GM21717 (cell line): ENCODE results near the gene FLNC.
A peak's percentile ranks its signal among the peaks of the same experiment; 100 is the strongest.

ENCODE experiments used
- ATAC-seq: cut with Tn5 transposase; IDR thresholded peaks from one replicate; pipeline ENCODE4 v1.9.1; 2021; ENCODE audit warnings: mild to moderate bottlenecking, moderate library complexity; ENCODE audit not compliant: unreplicated experiment

Gene FLNC

DNA sequence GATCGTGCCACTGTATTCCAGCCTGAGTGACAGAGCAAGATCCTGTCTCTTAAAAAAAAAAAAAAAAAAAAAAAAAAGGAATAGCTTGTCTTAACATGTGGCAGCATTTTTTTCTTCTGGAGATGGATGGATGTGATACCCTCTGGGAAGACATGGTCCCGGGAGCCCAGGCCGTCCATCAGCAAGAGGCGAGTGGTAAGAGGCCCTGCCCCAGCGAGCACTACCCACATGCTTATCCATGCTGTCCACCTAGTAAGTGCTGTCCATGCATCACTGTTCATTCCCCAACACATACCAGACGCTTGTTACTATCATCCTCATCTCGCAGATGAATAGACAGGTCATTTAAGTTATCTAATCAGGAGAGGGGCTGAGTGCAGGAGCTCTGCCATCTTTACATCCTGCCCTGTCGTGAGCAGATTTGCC is 45.3 kb downstream of the FLNC start:
- ATAC-seq: no peak

DNA sequence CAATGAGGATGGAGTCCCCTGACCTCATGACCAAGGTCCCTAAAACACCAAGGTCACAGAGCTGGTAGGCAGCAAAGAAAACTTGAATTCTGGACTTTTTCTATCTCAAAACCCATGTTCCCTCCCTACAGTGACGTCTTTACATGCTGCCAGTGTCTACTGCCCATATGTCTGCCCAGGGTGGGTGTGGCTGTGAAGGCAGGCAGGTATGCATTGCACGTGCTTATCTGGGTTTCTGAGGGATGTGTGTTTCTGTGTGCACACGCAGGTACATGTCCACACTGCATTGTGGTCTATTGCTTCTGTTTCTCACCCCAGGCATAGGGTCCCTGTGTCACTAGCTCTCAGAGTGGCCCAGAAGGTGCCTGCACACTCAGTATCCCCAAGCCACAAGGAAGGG is 45.9 kb downstream of the FLNC start:
- ATAC-seq: no peak

DNA sequence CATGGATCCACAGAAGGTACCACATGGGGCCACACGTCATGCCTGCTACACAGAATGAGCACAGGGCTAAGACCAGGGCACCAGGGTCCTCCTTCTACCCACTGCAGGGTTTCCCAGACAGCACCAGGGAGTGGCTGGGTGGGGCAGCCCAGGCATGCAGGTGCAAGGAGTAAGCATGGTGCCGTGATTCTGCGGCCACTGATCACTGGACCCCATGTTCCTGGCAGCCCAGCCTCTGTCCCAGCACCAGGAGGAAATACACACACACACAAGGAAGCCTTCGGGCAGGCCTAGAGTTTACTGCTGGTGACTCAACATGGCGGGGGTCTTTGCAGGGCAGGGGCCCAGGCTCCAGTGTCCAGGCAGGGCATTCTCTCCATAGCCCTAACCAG is 46.4 kb downstream of the FLNC start:
- ATAC-seq: no peak

DNA sequence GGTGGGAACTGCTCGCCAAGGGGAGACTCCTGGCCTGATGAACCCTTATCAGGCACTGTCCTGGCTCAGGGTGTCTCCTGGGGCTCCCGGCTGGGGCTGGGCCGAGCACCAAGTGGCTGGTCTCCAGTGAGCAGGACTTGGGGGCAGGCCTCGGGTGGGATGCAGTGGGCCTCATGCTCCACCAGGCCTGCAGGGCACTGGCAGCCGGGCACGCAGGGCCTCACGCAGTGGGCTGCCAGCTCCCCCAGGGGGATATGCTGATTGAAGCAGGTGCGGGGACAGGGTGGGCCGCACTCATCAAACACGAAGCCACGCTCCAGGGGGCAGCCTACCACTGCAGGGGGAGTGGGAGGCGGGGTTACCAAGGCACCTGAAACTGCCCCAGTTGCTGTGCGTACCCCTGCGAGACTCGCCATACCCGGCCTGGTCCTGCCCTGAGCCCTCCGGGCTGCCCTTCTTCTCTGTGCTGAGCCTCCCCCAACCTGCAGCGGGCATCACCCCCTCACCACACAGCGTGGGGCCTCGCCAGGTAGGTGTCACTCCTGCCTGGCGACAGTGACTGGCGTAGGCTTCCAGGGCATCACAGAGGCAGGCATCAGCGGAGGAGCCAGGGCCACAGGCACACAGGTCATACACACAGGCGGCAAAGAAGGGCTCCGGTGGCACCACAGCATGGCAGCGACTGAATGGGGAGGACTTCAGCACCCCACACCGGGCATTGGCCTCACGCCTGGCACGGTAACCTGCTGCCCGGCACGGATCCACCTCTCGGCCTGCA is 47.0 kb downstream of the FLNC start:
- ATAC-seq: no peak

DNA sequence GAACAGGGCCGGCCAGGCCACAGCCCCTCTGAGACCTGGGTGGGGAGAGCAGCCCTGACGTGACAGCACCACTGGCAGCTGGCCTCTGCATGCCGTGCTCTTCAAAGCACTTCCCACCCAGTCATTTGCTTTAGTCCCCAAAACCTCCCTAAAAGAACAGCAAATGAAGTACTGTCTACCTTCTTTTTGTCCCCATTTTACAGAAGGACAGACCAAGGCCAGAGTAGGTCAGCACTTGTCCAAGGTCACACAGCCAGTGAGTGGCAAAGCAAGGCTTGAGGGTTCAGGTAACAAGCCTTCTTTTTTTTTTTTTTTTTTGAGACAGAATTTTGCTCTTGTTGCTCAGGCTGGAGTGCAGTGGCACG is 47.5 kb downstream of the FLNC start:
- no peak for ATAC-seq

DNA sequence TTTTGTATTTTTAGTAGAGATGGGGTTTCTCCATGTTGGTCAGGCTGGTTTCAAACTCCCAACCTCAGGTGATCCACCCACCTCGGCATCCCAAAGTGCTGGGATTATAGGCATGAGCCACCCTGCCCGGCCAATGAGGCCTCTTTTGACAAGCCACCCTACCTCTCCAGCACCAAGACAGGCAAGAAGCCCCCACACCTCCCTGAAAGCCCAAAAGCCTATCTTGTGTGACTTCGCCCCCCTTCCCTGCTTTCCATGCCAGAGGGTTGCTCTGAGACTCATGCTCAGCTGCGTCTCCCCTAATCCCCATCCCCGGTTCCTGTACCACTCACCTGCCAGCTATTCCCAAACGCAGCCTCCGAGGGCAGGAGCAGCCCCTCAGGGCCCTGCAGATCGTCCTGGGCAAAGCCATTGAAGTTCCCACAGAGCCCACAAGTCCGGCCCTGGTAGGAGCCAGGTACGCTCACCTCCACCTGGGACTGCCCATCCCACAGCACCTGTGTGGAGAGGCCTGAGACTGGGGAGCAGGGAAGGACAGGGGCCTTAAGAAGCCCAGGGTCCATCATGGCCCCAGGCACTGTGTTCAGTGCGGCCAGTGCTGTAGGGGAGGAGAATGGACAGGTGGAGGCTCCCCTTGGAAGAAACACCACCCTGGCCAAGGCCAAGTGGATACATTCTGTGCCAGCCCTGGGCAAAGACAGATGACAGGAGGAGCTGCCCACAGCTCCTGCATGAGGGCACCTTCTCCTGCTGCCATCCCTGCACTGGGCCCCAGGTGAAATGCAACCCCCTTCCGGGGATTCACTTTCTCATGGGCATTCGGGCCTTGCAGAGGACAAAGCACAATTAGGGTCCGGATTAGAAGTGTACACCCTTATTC is 48.3 kb downstream of the FLNC start:
- no peak for ATAC-seq

DNA sequence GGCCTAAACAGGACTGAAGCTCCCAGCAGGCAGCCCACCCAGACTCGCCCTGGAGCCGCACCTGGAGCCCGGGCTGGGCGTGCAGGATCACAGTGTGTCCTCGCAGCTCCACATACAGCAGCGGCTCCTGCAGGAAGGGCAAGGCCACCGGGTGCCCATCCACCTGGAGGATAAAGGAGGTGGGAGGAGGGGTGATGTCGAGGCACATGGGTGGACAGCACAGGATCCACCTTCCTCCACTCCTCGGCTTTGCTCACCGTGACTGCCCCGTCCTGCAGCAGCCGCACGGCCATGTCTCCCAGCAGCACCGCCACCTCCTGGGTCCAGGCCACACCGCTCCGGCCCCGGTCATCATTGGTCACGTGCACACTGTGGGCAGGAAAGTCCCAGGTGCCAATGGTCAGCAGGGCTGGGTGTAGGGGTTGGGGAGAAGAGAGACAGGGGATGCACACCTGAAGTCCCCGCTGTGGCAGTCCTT is 49.3 kb downstream of the FLNC start:
- ATAC-seq: no peak

DNA sequence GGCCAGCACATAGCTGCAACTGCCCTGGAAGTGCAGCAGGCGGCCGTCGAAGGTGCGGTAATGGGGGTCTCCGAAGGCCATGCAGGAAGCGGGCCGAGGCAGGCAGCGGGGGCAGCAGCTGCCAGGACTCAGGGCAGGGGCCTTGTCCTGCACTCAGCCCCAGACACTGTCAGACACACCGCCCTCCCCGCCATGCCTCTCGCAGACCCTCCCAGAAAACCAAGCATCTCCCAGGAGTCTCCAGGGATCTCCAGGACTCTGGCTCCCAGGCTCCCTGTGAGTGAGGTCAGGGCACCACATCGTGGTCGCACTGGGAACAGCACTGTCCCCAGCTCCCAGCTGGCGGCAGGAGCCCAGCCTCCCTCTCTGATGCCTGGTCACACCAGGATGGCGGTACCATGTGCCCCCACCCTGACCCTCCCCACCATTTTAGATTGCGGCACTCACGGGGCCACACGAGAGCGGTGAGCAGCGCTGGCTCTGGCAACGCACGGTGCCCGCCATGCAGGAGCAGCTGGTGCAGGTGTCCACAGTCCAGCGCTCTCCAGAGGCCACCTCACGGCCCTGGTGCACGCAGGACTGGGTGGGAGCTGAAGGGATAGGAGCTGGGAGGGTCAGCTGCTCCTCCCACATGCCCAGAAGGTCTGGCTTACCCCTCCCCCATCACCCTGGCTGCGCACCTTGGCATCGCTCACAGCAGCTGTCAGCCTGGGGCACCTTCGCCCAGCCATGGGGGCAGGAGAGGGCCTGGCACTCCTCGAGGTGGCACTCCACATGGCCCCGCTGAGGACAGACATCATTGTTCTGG is 49.9 kb downstream of the FLNC start:
- ATAC-seq: no peak

DNA sequence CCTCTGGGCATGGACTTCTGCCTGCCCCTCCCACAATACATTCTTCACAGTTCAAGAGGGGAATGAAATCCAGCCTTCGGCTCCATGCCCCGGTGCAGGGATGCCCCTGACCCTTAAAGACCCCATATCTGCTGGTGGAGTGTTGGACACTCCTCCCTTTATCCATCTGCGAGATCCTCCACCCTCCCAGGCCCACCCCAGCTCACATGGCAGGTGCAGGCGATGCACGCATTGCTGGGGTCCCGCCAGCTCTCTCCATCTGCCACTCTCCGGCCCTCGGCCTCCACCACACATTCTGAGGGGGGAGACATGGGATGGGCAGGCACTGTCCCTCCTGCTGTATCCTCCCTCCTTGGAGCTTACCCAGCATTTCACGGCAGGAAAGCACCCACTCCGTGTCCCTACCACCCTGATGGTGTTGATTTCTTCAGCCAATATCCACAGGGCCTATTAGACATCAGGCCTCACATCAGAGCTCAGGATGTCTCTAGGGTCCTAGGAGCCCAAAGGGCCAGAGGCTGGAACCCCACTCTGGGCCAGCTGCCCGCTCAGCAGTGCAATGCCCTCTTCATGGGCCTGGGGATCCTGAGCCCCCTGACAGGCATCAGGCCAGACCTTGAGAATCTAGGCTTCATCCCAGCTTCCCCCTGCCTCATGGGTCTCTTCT is 50.7 kb downstream of the FLNC start:
- no peak for ATAC-seq

DNA sequence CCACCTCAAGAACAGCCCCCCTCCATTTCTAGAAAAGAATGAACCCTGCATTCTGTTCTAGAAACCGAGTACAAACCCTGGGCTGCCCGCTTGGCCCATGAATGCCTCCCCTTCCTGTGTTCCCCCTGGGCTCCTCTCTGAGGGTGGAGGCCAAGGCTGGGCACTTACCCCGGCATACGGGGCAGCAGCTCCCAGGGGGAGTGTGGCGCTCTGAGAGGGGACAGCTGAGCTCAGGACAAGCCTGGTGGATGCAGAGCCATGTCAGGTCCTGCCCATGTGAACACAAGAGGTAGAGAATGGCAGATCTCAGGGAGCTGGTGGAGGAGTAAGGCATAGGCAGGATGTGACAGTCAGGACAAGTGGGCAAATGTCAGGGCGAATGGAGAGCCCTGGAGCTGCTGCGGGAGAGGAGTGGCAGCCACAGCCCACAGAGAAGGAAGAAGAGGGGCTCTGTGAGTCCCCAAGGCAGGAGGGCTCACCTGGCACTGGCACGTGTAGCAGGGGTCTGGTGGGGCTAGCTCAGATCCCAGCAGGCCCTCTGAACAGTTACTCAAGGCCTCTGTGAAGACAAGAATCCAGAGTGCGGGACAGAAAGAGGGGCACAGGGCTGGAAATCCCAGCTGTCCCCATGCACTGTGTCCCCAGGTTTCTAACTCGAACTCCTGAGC is 51.4 kb downstream of the FLNC start:
- no peak for ATAC-seq

DNA sequence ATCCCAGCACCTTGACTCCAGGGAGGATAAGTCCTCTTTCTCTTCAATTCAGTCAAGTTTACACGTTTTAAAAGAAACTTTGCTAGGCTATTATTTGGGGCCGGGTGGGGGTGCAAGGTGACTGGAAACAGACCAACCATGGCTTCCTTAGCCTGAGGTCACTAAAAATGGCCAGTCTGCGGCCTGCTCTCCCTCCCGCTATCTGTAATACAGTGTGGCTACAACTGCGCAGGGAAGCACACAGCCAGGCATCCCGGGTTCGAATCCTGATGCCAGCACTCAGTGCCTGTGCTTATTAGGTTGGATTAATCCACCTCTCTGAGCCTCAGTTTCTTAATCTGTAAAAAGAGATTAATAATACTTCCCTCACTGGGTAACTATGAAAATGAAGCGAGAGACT is 51.9 kb downstream of the FLNC start:
- ATAC-seq: no peak

DNA sequence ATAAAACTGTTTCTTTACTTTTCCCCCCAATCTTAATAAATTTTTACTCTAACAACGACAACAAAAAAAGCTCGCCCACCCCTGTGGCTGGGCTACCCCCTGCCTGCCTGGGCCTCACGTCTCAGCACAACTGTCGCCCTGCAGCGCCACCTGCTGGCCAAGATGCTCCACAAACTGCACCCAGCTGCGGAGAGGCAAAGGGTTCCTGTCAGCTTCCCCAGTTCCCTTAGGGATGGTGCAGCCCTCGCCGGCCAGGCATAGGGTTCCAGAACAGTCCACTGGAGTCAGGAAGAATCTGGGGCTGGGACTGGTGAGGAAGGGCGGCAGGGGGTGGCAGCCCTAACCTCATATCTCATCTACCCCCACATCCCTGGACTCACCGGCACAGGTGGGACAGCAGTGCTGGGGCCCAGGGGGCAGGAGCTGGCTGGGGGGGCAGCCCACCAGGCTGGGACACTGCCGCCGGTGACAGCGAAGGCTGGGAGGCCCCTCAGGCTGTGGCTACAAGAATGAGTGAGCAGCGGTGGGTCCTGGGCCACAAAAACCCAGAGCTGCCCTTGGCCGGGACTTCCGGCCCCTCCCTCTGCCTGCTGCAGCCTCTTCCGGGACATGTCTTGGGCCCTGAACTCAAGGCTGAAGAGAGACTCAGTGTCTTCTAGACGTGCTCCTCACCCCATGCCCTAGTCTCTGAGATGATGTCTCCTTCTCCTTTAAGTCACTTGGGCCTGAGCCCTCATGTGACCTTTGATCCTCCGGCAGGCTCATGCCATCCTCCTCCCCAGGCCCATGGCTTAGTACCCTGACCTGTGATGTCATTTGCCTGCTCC is 53.6 kb downstream of the FLNC start:
- peak; percentile 66 for ATAC-seq

DNA sequence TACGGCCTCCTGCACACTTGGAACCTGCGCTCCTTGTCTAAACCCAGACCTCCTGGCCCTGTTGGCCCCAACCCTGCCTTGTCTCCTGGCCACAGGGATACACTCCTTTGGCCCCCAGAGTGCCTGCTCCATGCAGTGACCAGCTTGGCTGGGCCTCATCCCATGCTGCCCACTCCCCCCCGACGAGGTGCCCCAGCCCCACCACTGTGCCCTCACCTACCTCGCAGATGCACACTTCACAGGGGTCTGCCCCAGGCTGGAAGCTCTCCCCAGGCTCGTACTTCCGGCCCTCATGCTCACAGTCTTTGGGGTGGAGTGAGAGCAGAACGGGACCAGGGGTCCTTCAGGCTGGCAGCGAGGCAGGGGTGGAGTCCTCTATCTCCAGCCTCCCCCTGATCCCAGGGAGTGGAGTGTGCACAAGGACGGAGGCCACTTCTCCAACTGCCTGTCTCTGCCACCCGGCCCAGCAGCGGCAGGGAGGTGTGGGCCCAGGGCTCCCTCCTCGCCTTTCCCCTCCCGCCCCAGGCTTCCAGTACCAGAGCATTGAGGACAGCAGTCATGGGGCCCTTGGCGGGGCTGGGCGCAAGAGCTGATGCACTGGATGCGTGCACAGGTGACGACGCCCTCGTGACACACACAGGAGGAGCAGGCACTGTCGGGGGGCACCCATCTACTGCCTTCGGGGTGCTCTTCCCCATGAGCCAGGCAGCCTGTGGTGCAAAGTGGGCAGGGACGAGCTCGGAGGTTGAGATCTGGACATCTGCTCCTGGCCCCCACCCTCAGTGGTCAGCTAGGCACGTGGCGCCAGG is 54.6 kb downstream of the FLNC start:
- ATAC-seq: no peak

DNA sequence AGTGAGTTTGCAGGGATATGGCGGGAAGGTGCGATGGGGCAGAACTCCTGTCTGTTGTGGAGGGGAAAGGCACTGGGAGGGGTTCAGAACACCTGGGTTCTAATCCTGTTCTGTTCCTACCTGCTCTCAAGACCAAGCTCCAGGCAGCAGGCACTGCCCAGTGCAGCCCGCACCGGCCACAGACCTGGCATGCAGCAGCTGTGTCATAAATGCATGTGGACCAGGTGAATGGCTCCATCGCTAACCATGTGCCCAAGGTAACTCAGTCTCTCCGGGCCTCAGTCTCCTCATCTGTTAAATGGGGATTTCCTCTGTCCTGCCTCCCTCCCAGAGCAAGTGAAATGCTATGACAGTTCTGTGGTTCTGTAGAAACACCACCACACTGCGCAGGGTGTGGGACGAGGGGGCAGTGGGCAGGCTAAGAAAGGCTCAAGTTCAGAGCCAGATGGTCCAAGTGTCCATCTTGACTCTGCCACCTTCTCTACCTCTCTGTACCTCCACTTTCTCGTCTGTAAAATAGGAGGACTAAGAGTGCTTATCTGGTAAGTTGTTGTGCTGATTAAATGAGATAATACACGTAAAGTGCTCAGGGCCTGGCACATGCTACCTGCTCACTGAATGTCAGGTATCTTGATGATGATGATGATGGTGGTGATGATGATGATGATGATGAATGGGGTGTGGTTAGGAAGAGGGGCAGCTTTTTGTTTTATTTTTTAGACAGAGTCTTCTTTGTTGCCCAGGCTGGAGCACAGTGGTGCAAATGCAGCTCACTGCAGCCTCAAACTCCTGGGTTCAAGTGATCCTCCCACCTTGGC is 55.4 kb downstream of the FLNC start:
- no peak for ATAC-seq

DNA sequence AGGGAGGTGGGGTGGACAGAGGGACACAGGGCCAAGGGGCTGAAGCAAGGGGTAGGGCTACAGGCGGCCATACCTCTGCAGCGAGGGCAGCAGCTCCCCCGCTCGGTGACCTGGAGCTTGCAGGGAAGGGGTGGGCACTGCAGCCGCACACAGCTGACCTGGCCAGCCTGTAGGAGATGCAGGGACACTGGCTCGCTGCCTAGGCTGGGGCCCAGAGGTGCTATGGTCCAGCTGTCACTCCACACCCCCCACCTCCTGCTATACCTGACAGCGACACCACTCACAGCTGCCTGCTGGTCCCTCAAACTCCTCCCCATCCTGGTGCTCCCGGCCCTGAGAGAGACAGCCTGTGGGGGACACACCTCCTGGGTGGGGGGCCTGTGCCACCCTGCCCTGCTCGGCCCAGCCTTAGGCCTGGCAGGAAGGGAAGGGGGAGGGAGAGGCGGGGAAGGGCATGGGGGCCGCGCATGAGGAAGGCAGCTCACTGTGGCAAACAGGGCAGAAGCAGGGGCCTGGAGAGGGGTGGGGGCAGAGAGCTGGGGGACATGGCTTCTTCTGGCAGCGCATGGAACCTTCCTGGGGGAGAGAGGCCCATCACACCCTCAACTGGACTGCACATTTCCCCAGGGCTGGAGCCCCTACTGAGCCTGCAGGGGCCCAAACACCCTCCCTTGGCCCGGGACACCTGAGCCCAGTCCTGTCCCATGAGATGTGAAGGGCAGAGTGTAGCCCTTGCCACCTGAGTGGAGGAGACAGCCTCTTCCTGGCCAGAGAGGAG is 56.4 kb downstream of the FLNC start:
- ATAC-seq: no peak

DNA sequence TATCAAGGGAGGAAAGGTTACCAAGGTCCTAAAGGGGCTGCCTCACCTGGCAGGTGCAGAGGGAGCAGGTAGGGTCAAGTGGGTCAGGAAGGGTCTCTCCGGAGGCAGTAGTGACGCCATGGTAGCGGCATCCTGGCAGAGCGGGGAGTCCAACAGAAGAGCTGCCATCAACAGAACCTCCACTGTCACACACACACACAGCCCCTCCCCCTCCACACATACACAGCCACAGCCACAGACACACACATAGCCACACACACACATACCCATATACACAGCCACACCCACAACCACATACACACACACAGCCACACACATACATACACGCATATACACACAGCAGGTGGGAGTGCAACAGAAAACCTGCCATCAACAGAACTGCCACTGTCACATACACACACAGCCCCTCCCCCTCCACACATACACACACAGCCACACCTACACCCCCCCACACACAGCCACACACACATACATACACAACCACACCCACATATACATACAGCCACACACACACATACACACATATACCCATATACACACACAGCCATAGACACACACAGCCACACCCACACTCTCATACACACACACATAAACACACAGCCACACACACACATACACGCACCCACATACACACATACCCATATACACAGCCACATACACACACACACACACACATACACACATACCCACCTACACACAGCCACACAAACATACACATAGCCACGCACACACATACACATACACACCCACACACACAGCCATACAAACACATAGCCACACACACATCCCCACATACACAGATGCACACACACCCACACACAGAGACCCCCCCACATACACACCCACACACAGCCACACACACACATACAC is 57.2 kb downstream of the FLNC start:
- ATAC-seq: no peak
